Esophagus squamous epithelium (tissue), 5 donors: Measurements from ENCODE around the gene ST3GAL5. TPM values are rescaled to one million over a fixed set of nuclear protein-coding genes. Genes with fewer than 3 reads are reported as not detected.
A peak's percentile ranks its signal among the peaks of the same experiment; 100 is the strongest.

ENCODE experiments used
- DNase-seq: peaks from one replicate; lab custom pipeline; 2025; lab: John Stamatoyannopoulos, UW
- H3K27ac ChIP-seq, 4 donors: fragments of 200-600 bp; sonication (generic); one replicate each; pipeline ENCODE4 v1.5.1; 2016 to 2019; ENCODE audit warnings: mild to moderate bottlenecking in 1 of 4
- H3K27me3 ChIP-seq, 4 donors: fragments of 200-600 bp; sonication (generic); 1 replicate in 3 of 4; 2 replicates in 1 of 4; pipeline versions ENCODE4 v1.5.1 to v1.6.0; 2017 to 2021; ENCODE audit warnings: antibody characterized with exemption in 1 of 4
- H3K36me3 ChIP-seq, 3 donors: fragments of 200-600 bp; sonication (generic); one replicate each; pipeline ENCODE4 v1.5.1; 2016 to 2019
- H3K4me1 ChIP-seq, 3 donors: fragments of 200-600 bp; sonication (generic); one replicate each; pipeline ENCODE4 v1.5.1; 2017 to 2019
- H3K4me3 ChIP-seq, 4 donors: fragments of 200-600 bp; sonication (generic); 1 replicate in 3 of 4; 2 replicates in 1 of 4; pipeline ENCODE4 v1.5.1; 2016 to 2019; ENCODE audit warnings: mild to moderate bottlenecking in 2 of 4, moderate library complexity in 1 of 4
- H3K9me3 ChIP-seq, 3 donors: fragments of 200-600 bp; sonication (generic); one replicate each; pipeline ENCODE4 v1.5.1; 2016 to 2019
- CTCF ChIP-seq, 6 experiments: fragments of 450-650 bp in 4 of 6; fragments of 200-600 bp in 2 of 6; sonication (generic) in 2 of 6; IDR thresholded peaks; one replicate each; pipeline ENCODE4 v1.5.1; 2016 to 2019; ENCODE audit warnings: antibody characterized with exemption in 6 of 6, mild to moderate bottlenecking in 4 of 6, moderate library complexity in 4 of 6
- POLR2A ChIP-seq, 4 donors: fragments of 450-650 bp; IDR thresholded peaks; one replicate each; pipeline ENCODE4 v1.6.1; 2017; ENCODE audit warnings: antibody characterized with exemption in 4 of 4, mild to moderate bottlenecking in 4 of 4, moderate library complexity in 3 of 4
- WGBS, 2 donors: methylation state at CpG; one replicate each; pipeline ENCODE4 v1.1.5; 2018; 5-methylcytosine and 5-hydroxymethylcytosine counted together
- intact Hi-C: fragments of 100-400 bp; cut with DNase I; formaldehyde crosslinking; loops from one replicate; pipeline ENCODE4 v1.15.0; 2022
- total RNA-seq, 4 donors: library from RNA; depleted of rRNA; stranded (reverse); fragments of >200 nt; gene quantifications; one replicate each; pipeline ENCODE4 v1.1.0, GENCODE V29; 2016
- donor health status: DM: yes; HTN: yes; CAD: no.

The ST3GAL5 gene
- total RNA-seq, 4 donors from 2014 or later: 1.3 to 13.5 (median 5.2) TPM

GRCh38 chr2:85797921-85798320, 90.9 kb downstream of the ST3GAL5 start:
- 83 to 86% methylated on average over 6 of the region's 6 CpGs for WGBS, 2 donors
- Histone ChIP-seq H3K27me3 (no peaks in the 10 kb centered on the region), H3K4me3 (no peak overlapping the region), H3K36me3 (no peaks in the 10 kb centered on the region), H3K9me3 (peaks cover 0 to 6% (median 0%) of the 10 kb centered on the region in 3 donors), H3K27ac (no peak overlapping the region), H3K4me1 (peaks cover 15 to 52% (median 30%) of the 10 kb centered on the region in 3 donors)
- intact Hi-C loops: no loop called here
- TF ChIP-seq POLR2A (IDR thresholded peaks at IDR 0.05) (no peak), CTCF (IDR thresholded peaks at IDR 0.05) (peak in 2 of 6 experiments; percentile 14 to 25)
- DNase-seq: no peak

- H3K4me1 ChIP-seq: peaks cover 20 to 59% (median 36%) of the 10 kb centered on the region in 3 donors
- 80 to 85% methylated on average over 13 of the region's 13 CpGs for WGBS, 2 donors
- no peaks in the 10 kb centered on the region for H3K27me3 ChIP-seq
- intact Hi-C loops: no loop called here
- no peaks in the 10 kb centered on the region for H3K36me3 ChIP-seq
- TF ChIP-seq CTCF (IDR thresholded peaks at IDR 0.05): no peak
- TF ChIP-seq POLR2A (IDR thresholded peaks at IDR 0.05): no peak
- H3K4me3 ChIP-seq: no peak overlapping the region
- DNase-seq: no peak
- peak overlapping the region in 3 of 4 donors; percentile 4 to 78 (median 54) for H3K27ac ChIP-seq
- H3K9me3 ChIP-seq: peaks cover 0 to 6% (median 0%) of the 10 kb centered on the region in 3 donors
Measured at GRCh38 chr2:85797263-85797660, 91.5 kb downstream of the ST3GAL5 start.

- DNase-seq: no peak
- Histone ChIP-seq H3K4me3 (no peak overlapping the region), H3K4me1 (peaks cover 20 to 65% (median 43%) of the 10 kb centered on the region in 3 donors), H3K27me3 (no peaks in the 10 kb centered on the region), H3K9me3 (peaks cover 0 to 6% (median 0%) of the 10 kb centered on the region in 3 donors), H3K27ac (peak overlapping the region in 3 of 4 donors; percentile 4 to 78 (median 54)), H3K36me3 (no peaks in the 10 kb centered on the region)
- WGBS, 2 donors: 73 to 76% methylated on average over 14 to 16 of the region's 22 CpGs
- TF ChIP-seq POLR2A (IDR thresholded peaks at IDR 0.05): no peak
- TF ChIP-seq CTCF (IDR thresholded peaks at IDR 0.05): no peak
- intact Hi-C loops: no loop called here
Measured at GRCh38 chr2:85796341-85797262, 92.2 kb downstream of the ST3GAL5 start.

GRCh38 chr2:85796046-85796340, 92.8 kb downstream of the ST3GAL5 start:
- TF ChIP-seq CTCF (IDR thresholded peaks at IDR 0.05) (no peak), POLR2A (IDR thresholded peaks at IDR 0.05) (no peak)
- no peak for DNase-seq
- Histone ChIP-seq H3K36me3 (no peaks in the 10 kb centered on the region), H3K4me3 (no peak overlapping the region), H3K27me3 (no peaks in the 10 kb centered on the region), H3K9me3 (peaks cover 0 to 3% (median 0%) of the 10 kb centered on the region in 3 donors), H3K4me1 (peaks cover 20 to 69% (median 46%) of the 10 kb centered on the region in 3 donors), H3K27ac (peak overlapping the region in 3 of 4 donors; percentile 12 to 78 (median 54))
- intact Hi-C loops: no loop called here
- 75 to 81% methylated on average over 4 to 5 of the region's 6 CpGs for WGBS, 2 donors
